GM21381 (cell line): ENCODE data around the gene TUBGCP2.
A peak's percentile ranks its signal among the peaks of the same experiment; 100 is the strongest.

ENCODE experiments used
- ATAC-seq: cut with Tn5 transposase; IDR thresholded peaks from one replicate; pipeline ENCODE4 v1.9.1; 2021; ENCODE audit warnings: mild to moderate bottlenecking, moderate library complexity; ENCODE audit not compliant: unreplicated experiment

The TUBGCP2 gene

GRCh38 chr10:133281628-133282372 is 26.9 kb downstream of the TUBGCP2 start:
- ATAC-seq: no peak

GRCh38 chr10:133281084-133281483 is 27.6 kb downstream of the TUBGCP2 start:
- ATAC-seq: no peak

- no peak for ATAC-seq
Observed at GRCh38 chr10:133280391-133281059, 28.1 kb downstream of the TUBGCP2 start.

- no peak for ATAC-seq
Observed at GRCh38 chr10:133279326-133280226, 29.1 kb downstream of the TUBGCP2 start.

GRCh38 chr10:133278577-133279265 is 30.0 kb downstream of the TUBGCP2 start:
- ATAC-seq: peak; percentile 38

GRCh38 chr10:133277993-133278576 is 30.6 kb downstream of the TUBGCP2 start:
- ATAC-seq: no peak

- ATAC-seq: no peak
Observed at GRCh38 chr10:133277277-133277992, 31.2 kb downstream of the TUBGCP2 start.

GRCh38 chr10:133276435-133277201 is 32.1 kb downstream of the TUBGCP2 start, which contains the start of gene ADAM8:
Gene ADAM8, minus strand, starts transcription at chr10:133276868. Its CDS starts 51 bp downstream, at chr10:133276817.
- peak; percentile 48 for ATAC-seq

- ATAC-seq: no peak
Observed at GRCh38 chr10:133276100-133276434, 32.6 kb downstream of the TUBGCP2 start.

- peak; percentile 27 for ATAC-seq
Observed at GRCh38 chr10:133275684-133276092, 33.0 kb downstream of the TUBGCP2 start.

GRCh38 chr10:133274751-133275683 is 33.7 kb downstream of the TUBGCP2 start:
- peak; percentile 49 for ATAC-seq

GRCh38 chr10:133273534-133274143 is 35.0 kb downstream of the TUBGCP2 start:
- no peak for ATAC-seq

GRCh38 chr10:133272964-133273420 is 35.7 kb downstream of the TUBGCP2 start:
- ATAC-seq: no peak

GRCh38 chr10:133272301-133272963 is 36.2 kb downstream of the TUBGCP2 start:
- ATAC-seq: no peak

- ATAC-seq: no peak
Observed at GRCh38 chr10:133271521-133272300, 37.0 kb downstream of the TUBGCP2 start.

GRCh38 chr10:133270773-133271297 is 37.8 kb downstream of the TUBGCP2 start:
- ATAC-seq: no peak
